Adrenal gland (tissue), 12 donors: ENCODE data around the gene CGNL1. TPM values are rescaled to one million over a fixed set of nuclear protein-coding genes. Genes with fewer than 3 reads are reported as not detected.

Source experiments
- DNase-seq, 7 donors: peaks; one replicate each; pipeline ENCODE4 v3.0.0-alpha.2; 2019 to 2020
- H3K27ac ChIP-seq, 5 donors: fragments of 200-600 bp; sonication (generic) in 4 of 5; 1 replicate in 3 of 5; 2 replicates in 2 of 5; pipeline versions ENCODE4 v1.5.1 to v1.8.0; 2016 to 2020; ENCODE audit warnings: mild to moderate bottlenecking in 1 of 5
- H3K27me3 ChIP-seq: fragments of 200-600 bp; 2 replicates; pipeline ENCODE4 v1.8.0; 2021
- H3K36me3 ChIP-seq, 2 donors: fragments of 200-600 bp; replicated peaks in 1 of 2; 1 replicate in 1 of 2; 2 replicates in 1 of 2; pipeline versions ENCODE4 v1.5.1 to v1.8.0; 2018 to 2022
- H3K4me1 ChIP-seq, 2 donors: fragments of 200-600 bp; replicated peaks in 1 of 2; 1 replicate in 1 of 2; 2 replicates in 1 of 2; pipeline versions ENCODE4 v1.5.1 to v1.8.0; 2018 to 2021
- H3K4me3 ChIP-seq, 4 donors: fragments of 200-600 bp; sonication (generic) in 3 of 4; one replicate each; pipeline ENCODE4 v1.5.1; 2016 to 2018
- H3K9me3 ChIP-seq, 3 donors: fragments of 200-600 bp; sonication (generic) in 1 of 3; replicated peaks in 1 of 3; 1 replicate in 2 of 3; 2 replicates in 1 of 3; pipeline versions ENCODE4 v1.5.1 to v1.8.0; 2016 to 2021
- POLR2A ChIP-seq, 2 donors: fragments of 450-650 bp; IDR thresholded peaks; one replicate each; pipeline ENCODE4 v1.6.1; 2017; ENCODE audit warnings: antibody characterized with exemption in 2 of 2, mild to moderate bottlenecking in 2 of 2, moderate library complexity in 1 of 2
- WGBS, 4 donors: extraction: QIAGEN DNeasy Blood & Tissue Kit in 2 of 4; methylation state at CpG; one replicate each; pipeline versions ENCODE4 v1.1.5 to v1.1.7; 2013 to 2017; 5-methylcytosine and 5-hydroxymethylcytosine counted together
- intact Hi-C, 2 donors: fragments of 100-400 bp; cut with DNase I; formaldehyde crosslinking; loops; one replicate each; pipeline versions ENCODE4 v1.14.1 to v1.15.0; 2022 to 2023
- polyA plus RNA-seq, 3 donors: library from polyadenylated mRNA; stranded (reverse); fragments of 200-250 nt in 2 of 3; fragments of 350-450 nt in 1 of 3; fragmentation: Illumina TruSeq in 1 of 3; extraction: RNeasy Lipid Tissue Mini Kit (QIAGEN cat#74804) in 1 of 3; gene quantifications; one replicate each; pipeline ENCODE4 v1.2.3, GENCODE V29; 2013 to 2014
- total RNA-seq, 9 donors: library from RNA; depleted of rRNA in 4 of 9; stranded (reverse); fragments of >200 nt in 4 of 9; fragments of 120-200 nt in 1 of 9; fragmentation: NEBNext Ultra II Directional in 1 of 9; extraction: Animal tissue kit (Norgen Biotek cat#: 25700) in 1 of 9; gene quantifications; one replicate each; pipeline versions ENCODE4 v1.1.0 to v1.2.4, GENCODE V29; 2013 to 2023
- TF ChIP-seq, protein P1 (sequence below), 6 experiments: fragments of 450-650 bp in 4 of 6; fragments of 200-600 bp in 2 of 6; sonication (generic) in 1 of 6; IDR thresholded peaks; 1 replicate in 5 of 6; 2 replicates in 1 of 6; pipeline versions ENCODE4 v1.5.1 to v1.8.0; 2016 to 2021; ENCODE audit warnings: antibody characterized with exemption in 6 of 6, mild to moderate bottlenecking in 2 of 6, moderate library complexity in 1 of 6
- donor health status: healthy with polysubstance abuse.
- donor health status: Bipolar disorder and iron deficiency.
- donor health status: DM: yes; HTN: yes; CAD: no.
- donor health status: DM: no; HTN: no; CAD: no.
- donor health status: DM: no; HTN: no; CAD: no.
- donor health status: DM: yes; HTN: yes; CAD: no.

Gene CGNL1
- total and polyA plus RNA-seq, 12 donors = 5.2 to 49.5 (median 22.0) TPM

- H3K4me1 ChIP-seq = peaks cover 0 to 9% of the 10 kb centered on the region in 2 donors
These were observed 173.6 kb downstream of the CGNL1 start for GRCh38 chr15:57549935-57550334.

DNA sequence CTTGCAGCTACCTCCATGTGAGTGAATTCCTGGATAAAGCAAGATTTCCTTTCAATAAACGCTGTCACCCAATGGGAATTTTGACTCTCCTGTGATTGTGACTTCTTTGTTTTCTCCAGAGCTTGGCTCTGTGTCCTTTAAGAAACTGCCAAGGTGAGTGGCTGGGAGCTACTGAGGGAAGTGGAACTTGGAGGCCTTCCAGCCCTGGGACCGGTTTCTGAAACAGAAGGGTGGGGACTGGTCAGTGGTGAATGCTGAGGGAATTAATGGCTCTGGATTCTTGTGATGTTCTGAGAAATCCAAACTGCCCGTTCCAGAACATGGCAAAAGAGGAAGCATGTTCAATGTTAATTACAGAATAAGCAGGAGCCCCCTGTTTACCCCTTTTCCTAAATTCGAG lies 174.3 kb downstream of the CGNL1 start:
- peaks cover 0 to 7% of the 10 kb centered on the region in 2 donors for H3K36me3 ChIP-seq
- TF ChIP-seq, protein P1, sequence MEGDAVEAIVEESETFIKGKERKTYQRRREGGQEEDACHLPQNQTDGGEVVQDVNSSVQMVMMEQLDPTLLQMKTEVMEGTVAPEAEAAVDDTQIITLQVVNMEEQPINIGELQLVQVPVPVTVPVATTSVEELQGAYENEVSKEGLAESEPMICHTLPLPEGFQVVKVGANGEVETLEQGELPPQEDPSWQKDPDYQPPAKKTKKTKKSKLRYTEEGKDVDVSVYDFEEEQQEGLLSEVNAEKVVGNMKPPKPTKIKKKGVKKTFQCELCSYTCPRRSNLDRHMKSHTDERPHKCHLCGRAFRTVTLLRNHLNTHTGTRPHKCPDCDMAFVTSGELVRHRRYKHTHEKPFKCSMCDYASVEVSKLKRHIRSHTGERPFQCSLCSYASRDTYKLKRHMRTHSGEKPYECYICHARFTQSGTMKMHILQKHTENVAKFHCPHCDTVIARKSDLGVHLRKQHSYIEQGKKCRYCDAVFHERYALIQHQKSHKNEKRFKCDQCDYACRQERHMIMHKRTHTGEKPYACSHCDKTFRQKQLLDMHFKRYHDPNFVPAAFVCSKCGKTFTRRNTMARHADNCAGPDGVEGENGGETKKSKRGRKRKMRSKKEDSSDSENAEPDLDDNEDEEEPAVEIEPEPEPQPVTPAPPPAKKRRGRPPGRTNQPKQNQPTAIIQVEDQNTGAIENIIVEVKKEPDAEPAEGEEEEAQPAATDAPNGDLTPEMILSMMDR (IDR thresholded peaks at IDR 0.05) = no peak
- TF ChIP-seq POLR2A (IDR thresholded peaks at IDR 0.05) = no peak
- no peak overlapping the region for H3K4me3 ChIP-seq
- intact Hi-C loops = loop anchor here in 1 of 2 donors (10.0 kb wide), 1 partner anchor 514 kb away; the partner anchor contains the start of gene ALDH1A2
- no peak for DNase-seq
- H3K4me1 ChIP-seq = peaks cover 0 to 12% of the 10 kb centered on the region in 2 donors
- H3K27ac ChIP-seq = peak overlapping the region in 1 of 5 donors; percentile 76
- H3K27me3 ChIP-seq = no peaks in the 10 kb centered on the region
- 63 to 73% (median 69%) methylated on average over 4 of the region's 4 CpGs for WGBS, 4 donors
- H3K9me3 ChIP-seq = no peaks in the 10 kb centered on the region

More at GRCh38 chr15:57549935-57550334, 173.6 kb downstream of the CGNL1 start:
- H3K9me3 ChIP-seq = no peaks in the 10 kb centered on the region
- no peak overlapping the region for H3K27ac ChIP-seq
- no peaks in the 10 kb centered on the region for H3K27me3 ChIP-seq
- H3K36me3 ChIP-seq = peaks cover 0 to 13% of the 10 kb centered on the region in 2 donors
- no peak overlapping the region for H3K4me3 ChIP-seq
- DNase-seq = no peak
- TF ChIP-seq POLR2A (IDR thresholded peaks at IDR 0.05) = no peak
- TF ChIP-seq, protein P1 (IDR thresholded peaks at IDR 0.05) = no peak
- intact Hi-C loops = loop anchor here in 1 of 2 donors (10.0 kb wide), 1 partner anchor 515 kb away; the partner anchor contains the start of gene ALDH1A2
- WGBS, 4 donors = 80 to 91% (median 86%) methylated on average over 6 of the region's 6 CpGs

GRCh38 chr15:57551715-57552677 lies 175.7 kb downstream of the CGNL1 start:
- H3K9me3 ChIP-seq = no peaks in the 10 kb centered on the region
- H3K4me3 ChIP-seq = no peak overlapping the region
- H3K4me1 ChIP-seq = peaks cover 0 to 12% of the 10 kb centered on the region in 2 donors
- no peaks in the 10 kb centered on the region for H3K36me3 ChIP-seq
- no peak for DNase-seq
- H3K27me3 ChIP-seq = no peaks in the 10 kb centered on the region
- 73 to 80% (median 74%) methylated on average over 14 to 16 of the region's 16 CpGs for WGBS, 4 donors
- no peak for TF ChIP-seq POLR2A (IDR thresholded peaks at IDR 0.05)
- TF ChIP-seq, protein P1 (IDR thresholded peaks at IDR 0.05) = no peak
- peak overlapping the region in 1 of 5 donors; percentile 82 for H3K27ac ChIP-seq
- intact Hi-C loops = loop anchor here in 1 of 2 donors (10.0 kb wide), 1 partner anchor 513 kb away; the partner anchor contains the start of gene ALDH1A2

- no peak overlapping the region for H3K4me3 ChIP-seq
- 88 to 95% (median 93%) methylated on average over 7 to 8 of the region's 8 CpGs for WGBS, 4 donors
- H3K36me3 ChIP-seq = no peaks in the 10 kb centered on the region
- TF ChIP-seq, protein P1 (IDR thresholded peaks at IDR 0.05) = no peak
- no peak for TF ChIP-seq POLR2A (IDR thresholded peaks at IDR 0.05)
- H3K27me3 ChIP-seq = no peaks in the 10 kb centered on the region
- intact Hi-C loops = loop anchor here in 1 of 2 donors (10.0 kb wide), 1 partner anchor 512 kb away; the partner anchor contains the start of gene ALDH1A2
- no peaks in the 10 kb centered on the region for H3K9me3 ChIP-seq
- H3K27ac ChIP-seq = peak overlapping the region in 1 of 5 donors; percentile 82
- no peak for DNase-seq
- peaks cover 0 to 12% of the 10 kb centered on the region in 2 donors for H3K4me1 ChIP-seq
These were observed 176.5 kb downstream of the CGNL1 start for GRCh38 chr15:57552678-57553334.
